RWPE2 (cell line): Measurements from ENCODE around the gene HCST.

ENCODE experiments used
- ATAC-seq: fragments of 200-7000 bp; cut with Tn5 transposase; 3 replicates; pipeline ENCODE4 v1.9.1; 2021; ENCODE audit warnings: low read depth
- DNase-seq: peaks from one replicate; pipeline ENCODE4 v3.0.0-alpha.2; 2020; ENCODE audit warnings: low spot score
- H3K27ac ChIP-seq: fragments of 450-650 bp; 2 replicates; pipeline ENCODE4 v1.5.1; 2017; ENCODE audit warnings: mild to moderate bottlenecking; ENCODE audit not compliant: poor library complexity, severe bottlenecking
- H3K27me3 ChIP-seq: fragments of 250-450 bp; sonication (Bioruptor Pico); 2 replicates; pipeline ENCODE4 v1.5.1; 2021; ENCODE audit warnings: mild to moderate bottlenecking, moderate library complexity; ENCODE audit not compliant: insufficient read depth, poor library complexity, severe bottlenecking
- H3K36me3 ChIP-seq: fragments of 250-450 bp; sonication (Bioruptor Pico); 2 replicates; pipeline ENCODE4 v1.5.1; 2020; ENCODE audit warnings: low read depth, mild to moderate bottlenecking, moderate library complexity
- H3K4me1 ChIP-seq: fragments of 250-450 bp; sonication (Bioruptor Pico); 2 replicates; pipeline ENCODE4 v1.5.1; 2021; ENCODE audit warnings: mild to moderate bottlenecking, moderate library complexity; ENCODE audit not compliant: insufficient read depth, poor library complexity, severe bottlenecking
- H3K4me3 ChIP-seq: fragments of 250-450 bp; sonication (Bioruptor Pico); 2 replicates; pipeline ENCODE4 v1.5.1; 2021; ENCODE audit warnings: mild to moderate bottlenecking, moderate library complexity; ENCODE audit not compliant: severe bottlenecking
- H3K9me3 ChIP-seq: fragments of 250-450 bp; sonication (Bioruptor Pico); 2 replicates; pipeline ENCODE4 v1.5.1; 2021; ENCODE audit warnings: mild to moderate bottlenecking, moderate library complexity; ENCODE audit not compliant: severe bottlenecking
- TF ChIP-seq, protein P1 (sequence below): fragments of 450-650 bp; IDR thresholded peaks from one replicate; pipeline ENCODE4 v1.5.1; 2017; ENCODE audit warnings: mild to moderate bottlenecking, moderate library complexity; ENCODE audit not compliant: poor library complexity, severe bottlenecking

Gene HCST

GRCh38 chr19:35919306-35919705 lies 17.0 kb downstream of the HCST start:
- no peaks in the 10 kb centered on the region for H3K4me1 ChIP-seq
- H3K27ac ChIP-seq: no peak overlapping the region
- no peaks in the 10 kb centered on the region for H3K9me3 ChIP-seq
- H3K27me3 ChIP-seq: no peaks in the 10 kb centered on the region
- H3K36me3 ChIP-seq: no peaks in the 10 kb centered on the region
- TF ChIP-seq, protein P1, sequence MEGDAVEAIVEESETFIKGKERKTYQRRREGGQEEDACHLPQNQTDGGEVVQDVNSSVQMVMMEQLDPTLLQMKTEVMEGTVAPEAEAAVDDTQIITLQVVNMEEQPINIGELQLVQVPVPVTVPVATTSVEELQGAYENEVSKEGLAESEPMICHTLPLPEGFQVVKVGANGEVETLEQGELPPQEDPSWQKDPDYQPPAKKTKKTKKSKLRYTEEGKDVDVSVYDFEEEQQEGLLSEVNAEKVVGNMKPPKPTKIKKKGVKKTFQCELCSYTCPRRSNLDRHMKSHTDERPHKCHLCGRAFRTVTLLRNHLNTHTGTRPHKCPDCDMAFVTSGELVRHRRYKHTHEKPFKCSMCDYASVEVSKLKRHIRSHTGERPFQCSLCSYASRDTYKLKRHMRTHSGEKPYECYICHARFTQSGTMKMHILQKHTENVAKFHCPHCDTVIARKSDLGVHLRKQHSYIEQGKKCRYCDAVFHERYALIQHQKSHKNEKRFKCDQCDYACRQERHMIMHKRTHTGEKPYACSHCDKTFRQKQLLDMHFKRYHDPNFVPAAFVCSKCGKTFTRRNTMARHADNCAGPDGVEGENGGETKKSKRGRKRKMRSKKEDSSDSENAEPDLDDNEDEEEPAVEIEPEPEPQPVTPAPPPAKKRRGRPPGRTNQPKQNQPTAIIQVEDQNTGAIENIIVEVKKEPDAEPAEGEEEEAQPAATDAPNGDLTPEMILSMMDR: no peak
- H3K4me3 ChIP-seq: no peak overlapping the region
- DNase-seq (no peak), ATAC-seq (no peak)

- H3K4me1 ChIP-seq: no peaks in the 10 kb centered on the region
- no peak overlapping the region for H3K27ac ChIP-seq
- ATAC-seq: no peak
- no peak for DNase-seq
- TF ChIP-seq, protein P1: no peak
- H3K27me3 ChIP-seq: no peaks in the 10 kb centered on the region
- no peak overlapping the region for H3K4me3 ChIP-seq
- no peaks in the 10 kb centered on the region for H3K36me3 ChIP-seq
- no peaks in the 10 kb centered on the region for H3K9me3 ChIP-seq
These were observed 18.7 kb downstream of the HCST start for GRCh38 chr19:35921012-35921411.

GRCh38 chr19:35925501-35925900 lies 23.2 kb downstream of the HCST start:
- Histone ChIP-seq H3K27me3 (no peaks in the 10 kb centered on the region), H3K4me1 (no peaks in the 10 kb centered on the region), H3K4me3 (no peak overlapping the region), H3K9me3 (no peaks in the 10 kb centered on the region), H3K36me3 (no peaks in the 10 kb centered on the region), H3K27ac (no peak overlapping the region)
- TF ChIP-seq, protein P1: no peak
- ATAC-seq (no peak), DNase-seq (no peak)

DNA sequence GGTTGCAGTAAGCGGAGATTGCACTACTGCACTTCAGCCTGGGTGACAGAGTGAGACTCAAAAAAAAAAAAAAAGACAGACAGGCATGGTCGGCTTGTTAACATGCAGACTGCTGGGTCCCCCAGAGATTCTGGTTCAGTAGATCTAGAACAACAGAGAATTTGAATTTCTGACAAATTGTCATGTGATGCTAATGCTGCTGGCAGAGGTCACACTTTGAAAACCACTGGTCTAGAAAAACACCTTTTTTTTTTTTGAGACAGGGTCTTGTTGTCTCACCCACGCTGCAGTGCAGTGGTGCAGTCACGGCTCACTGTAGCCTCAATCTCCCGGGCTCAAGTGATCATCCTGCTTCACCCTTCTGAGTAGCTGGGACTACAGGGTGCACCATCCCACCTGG lies 26.2 kb downstream of the HCST start:
- Histone ChIP-seq H3K36me3 (no peaks in the 10 kb centered on the region), H3K27ac (no peak overlapping the region), H3K4me1 (peaks cover 4% of the 10 kb centered on the region), H3K4me3 (no peak overlapping the region), H3K27me3 (no peaks in the 10 kb centered on the region), H3K9me3 (no peaks in the 10 kb centered on the region)
- ATAC-seq (no peak), DNase-seq (no peak)
- TF ChIP-seq, protein P1: no peak

GRCh38 chr19:35929876-35930275 lies 27.5 kb downstream of the HCST start:
- no peaks in the 10 kb centered on the region for H3K27me3 ChIP-seq
- H3K36me3 ChIP-seq: no peaks in the 10 kb centered on the region
- H3K9me3 ChIP-seq: no peaks in the 10 kb centered on the region
- no peak for DNase-seq
- no peak overlapping the region for H3K4me3 ChIP-seq
- ATAC-seq: no peak
- H3K4me1 ChIP-seq: peaks cover 4% of the 10 kb centered on the region
- H3K27ac ChIP-seq: no peak overlapping the region
- TF ChIP-seq, protein P1: no peak
